HCT116 (cell line): ENCODE measurements around the gene RCAN2. TPM values are rescaled to one million over a fixed set of nuclear protein-coding genes. Genes with fewer than 3 reads are reported as not detected.

Experiments
- ATAC-seq: fragments of 200-7000 bp; cut with Tn5 transposase; 2 replicates; pipeline ENCODE4 v1.9.1; 2020; ENCODE audit warnings: mild to moderate bottlenecking, moderate library complexity
- BruUV-seq: library from RNA; stranded (reverse); fragments of 400-500 nt; replicated peaks from 2 replicates; lab custom pipeline; 2021; lab: Mats Ljungman, UMichigan
- CTCF ChIA-PET: fragments of 300-600 bp; sonication (Branson Sonifier 250); formaldehyde crosslinking; loops from one replicate; lab custom pipeline; 2021; ENCODE audit warnings: antibody characterized with exemption; lab: Charles Lee
- POLR2A ChIA-PET: fragments of 300-600, 350-600 bp; sonication (Branson Sonifier 250); formaldehyde crosslinking; loops from one replicate; lab custom pipeline; 2021; ENCODE audit warnings: antibody characterized with exemption; lab: Charles Lee
- RAD21 ChIA-PET, 2 experiments: fragments of 300-600 bp; sonication (Branson Sonifier 250); formaldehyde crosslinking; loops; one replicate each; lab custom pipeline; 2023; ENCODE audit warnings: low total read pairs in 2 of 2; ENCODE audit not compliant: uncharacterized antibody in 2 of 2, unreplicated experiment in 2 of 2, low non-redundant PET in 1 of 2; lab: Charles Lee
- DNase-seq: peaks from one replicate; pipeline ENCODE4 v3.0.0-alpha.2; 2010; ENCODE audit warnings: low read depth, low spot score
- H2AFZ ChIP-seq: fragments of 200-600 bp; shearing (Covaris generic), sonication (generic); 2 replicates; pipeline ENCODE4 v1.6.1; 2017; ENCODE audit warnings: low read depth, mixed run types, mixed read lengths, antibody characterized with exemption, low read length; ENCODE audit not compliant: poor library complexity, severe bottlenecking
- H3K27ac ChIP-seq: 2 replicates; pipeline ENCODE4 v1.5.1; 2012; ENCODE audit warnings: low read depth, low read length
- H3K27me3 ChIP-seq: fragments of 200-600 bp; sonication (generic); 2 replicates; pipeline ENCODE4 v1.6.1; 2016; ENCODE audit warnings: mixed run types, low read length, mixed read lengths; ENCODE audit not compliant: insufficient read depth
- H3K36me3 ChIP-seq, 2 experiments: fragments of 200-500 bp in 1 of 2; fragments of 200-600 bp in 1 of 2; sonication (Bioruptor generic) in 1 of 2; sonication (generic) in 1 of 2; 2 replicates each; pipeline versions ENCODE4 v1.5.1 to v1.6.1; 2014 to 2016; ENCODE audit warnings: low read length in 2 of 2, inconsistent platforms in 1 of 2, mixed read lengths in 1 of 2, mixed run types in 1 of 2; ENCODE audit not compliant: insufficient read depth in 2 of 2, control insufficient read depth in 1 of 2
- H3K4me1 ChIP-seq, 2 experiments: fragments of 200-600 bp in 1 of 2; sonication (generic) in 1 of 2; 2 replicates each; pipeline versions ENCODE4 v1.5.1 to v1.6.1; 2012 to 2017; ENCODE audit warnings: low read length in 2 of 2, inconsistent platforms in 1 of 2, mild to moderate bottlenecking in 1 of 2, mixed read lengths in 1 of 2, mixed run types in 1 of 2, moderate library complexity in 1 of 2; ENCODE audit not compliant: insufficient read depth in 2 of 2, control insufficient read depth in 1 of 2
- H3K4me2 ChIP-seq: fragments of 200-600 bp; sonication (generic); 2 replicates; pipeline ENCODE4 v1.6.1; 2017; ENCODE audit warnings: mixed run types, low read length, mixed read lengths
- H3K4me3 ChIP-seq, 2 experiments: fragments of 200-600 bp in 1 of 2; sonication (generic) in 1 of 2; replicated peaks in 1 of 2; 2 replicates each; pipeline ENCODE4 v1.5.1; 2011 to 2016; ENCODE audit warnings: low read length in 2 of 2, control low read depth in 1 of 2, low read depth in 1 of 2, mild to moderate bottlenecking in 1 of 2, mixed read lengths in 1 of 2, mixed run types in 1 of 2
- H3K79me2 ChIP-seq: fragments of 200-600 bp; sonication (generic); 2 replicates; pipeline ENCODE4 v1.6.1; 2017; ENCODE audit warnings: mild to moderate bottlenecking, mixed run types, low read length, moderate library complexity, mixed read lengths; ENCODE audit not compliant: insufficient read depth
- H3K9ac ChIP-seq: fragments of 200-600 bp; sonication (generic); 2 replicates; pipeline ENCODE4 v1.6.1; 2016; ENCODE audit warnings: low read length, mixed read lengths
- H3K9me2 ChIP-seq: fragments of 200-600 bp; sonication (generic), shearing (Covaris generic); 2 replicates; pipeline ENCODE4 v1.6.1; 2017; ENCODE audit warnings: mixed run types, mild to moderate bottlenecking, moderate library complexity; ENCODE audit not compliant: insufficient read depth
- H3K9me3 ChIP-seq, 2 experiments: fragments of 200-500 bp in 1 of 2; fragments of 200-600 bp in 1 of 2; sonication (Bioruptor generic) in 1 of 2; sonication (generic) in 1 of 2; 2 replicates each; pipeline ENCODE4 v1.6.1; 2014 to 2017; ENCODE audit warnings: low read length in 2 of 2, mixed read lengths in 2 of 2, inconsistent platforms in 1 of 2, low read depth in 1 of 2, mild to moderate bottlenecking in 1 of 2, mixed run types in 1 of 2, moderate library complexity in 1 of 2; ENCODE audit not compliant: control insufficient read depth in 1 of 2, insufficient read depth in 1 of 2
- H4K20me1 ChIP-seq: fragments of 200-600 bp; sonication (generic), shearing (Covaris generic); 2 replicates; pipeline ENCODE4 v1.6.1; 2017; ENCODE audit warnings: mixed run types, mild to moderate bottlenecking, moderate library complexity; ENCODE audit not compliant: insufficient read depth
- CBX3 ChIP-seq: IDR thresholded peaks from 2 replicates; pipeline ENCODE4 v1.6.1; 2012; ENCODE audit warnings: low read depth
- CEBPB ChIP-seq: IDR thresholded peaks from 2 replicates; pipeline ENCODE4 v1.6.1; 2012; ENCODE audit warnings: low read depth
- EZH2 ChIP-seq: fragments of 200-600 bp; sonication (generic); IDR thresholded peaks from 2 replicates; pipeline ENCODE4 v1.6.1; 2017; ENCODE audit warnings: antibody characterized with exemption, mixed run types
- EZH2phosphoT487 ChIP-seq: fragments of 200-600 bp; IDR thresholded peaks from 2 replicates; pipeline ENCODE4 v1.6.1; 2018; ENCODE audit warnings: antibody characterized with exemption, borderline replicate concordance
- FOSL1 ChIP-seq: IDR thresholded peaks from 2 replicates; pipeline ENCODE4 v1.6.1; 2012; ENCODE audit warnings: low read depth
- POLR2A ChIP-seq: IDR thresholded peaks from 2 replicates; pipeline ENCODE4 v1.7.0; 2011; ENCODE audit warnings: borderline replicate concordance; ENCODE audit not compliant: insufficient read depth, insufficient read length; ENCODE audit errors: extremely low read depth
- POLR2AphosphoS5 ChIP-seq: IDR thresholded peaks from 2 replicates; pipeline ENCODE4 v1.6.1; 2011; ENCODE audit warnings: mild to moderate bottlenecking, low read depth, low read length, moderate library complexity
- RAD21 ChIP-seq: IDR thresholded peaks from 2 replicates; pipeline ENCODE4 v1.6.1; 2012; ENCODE audit warnings: low read depth, mild to moderate bottlenecking
- SIN3A ChIP-seq: IDR thresholded peaks from 2 replicates; pipeline ENCODE4 v1.6.1; 2012; ENCODE audit warnings: low read depth
- TCF7L2 ChIP-seq: IDR thresholded peaks from 2 replicates; pipeline ENCODE4 v1.7.0; 2011; ENCODE audit warnings: borderline replicate concordance, inconsistent platforms; ENCODE audit not compliant: insufficient read depth, insufficient read length; ENCODE audit errors: extremely low read depth
- ZNF274 ChIP-seq: fragments of 200-500 bp; sonication (Bioruptor generic); IDR thresholded peaks from 2 replicates; pipeline ENCODE4 v1.6.1; 2014; ENCODE audit warnings: mild to moderate bottlenecking, low read depth, low read length, inconsistent platforms
- intact Hi-C: fragments of 100-400 bp; cut with micrococcal nuclease; formaldehyde crosslinking; loops from 2 replicates; pipeline ENCODE4 v1.10.0; 2022
- total RNA-seq: library from RNA; stranded (reverse); gene quantifications from one replicate; pipeline ENCODE4 v1.2.1, GENCODE V29; 2021; ENCODE audit not compliant: unreplicated experiment
- TF ChIP-seq, protein P1 (sequence below): IDR thresholded peaks from 2 replicates; pipeline ENCODE4 v1.6.1; 2012
- TF ChIP-seq, protein P2 (sequence below), 3 experiments: fragments of 200-600 bp in 1 of 3; sonication (generic) in 1 of 3; IDR thresholded peaks in 2 of 3; conservative IDR thresholded peaks in 1 of 3; 2 replicates each; pipeline ENCODE4 v1.5.1; 2012 to 2017; ENCODE audit warnings: low read depth in 2 of 3, low read length in 2 of 3, antibody characterized with exemption in 1 of 3, borderline replicate concordance in 1 of 3, control low read depth in 1 of 3, mild to moderate bottlenecking in 1 of 3, mixed read lengths in 1 of 3, mixed run types in 1 of 3, moderate library complexity in 1 of 3; ENCODE audit not compliant: insufficient read depth in 1 of 3

Gene RCAN2
- total RNA-seq, 1 experiment from 2014 or later = 0.57 TPM

DNA sequence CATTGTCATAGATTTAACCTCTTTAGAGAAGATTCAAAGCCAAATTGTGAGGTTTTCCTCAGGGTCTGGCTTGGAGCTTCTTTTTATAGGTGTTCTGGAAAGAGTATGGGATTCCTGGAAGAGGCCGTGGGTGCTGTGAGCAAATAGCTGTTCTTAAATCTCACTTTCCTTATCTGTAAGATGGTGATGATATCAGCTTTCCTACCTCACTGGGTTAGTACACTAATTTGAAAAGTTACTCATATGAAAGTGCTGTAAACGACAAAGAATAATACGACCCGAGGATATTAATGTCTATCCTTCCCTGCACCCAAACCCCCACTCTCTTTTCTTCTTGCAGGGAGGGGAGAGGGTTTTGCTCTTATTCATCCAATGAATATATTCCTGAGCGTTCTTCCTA lies 203.6 kb downstream of the RCAN2 start:
- ATAC-seq (no peak), DNase-seq (no peak)
- RAD21 ChIA-PET = no interaction called here
- H3K4me2 ChIP-seq = no peak overlapping the region
- CTCF ChIA-PET = no interaction called here
- H3K79me2 ChIP-seq = no peaks in the 10 kb centered on the region
- no peak overlapping the region for H3K4me3 ChIP-seq
- POLR2A ChIA-PET = no interaction called here
- H3K36me3 ChIP-seq = no peaks in the 10 kb centered on the region
- intact Hi-C loops = no loop called here
- H3K27me3 ChIP-seq = no peaks in the 10 kb centered on the region
- H3K27ac ChIP-seq = no peak overlapping the region
- no peaks in the 10 kb centered on the region for H3K4me1 ChIP-seq
- TF ChIP-seq, protein P1, sequence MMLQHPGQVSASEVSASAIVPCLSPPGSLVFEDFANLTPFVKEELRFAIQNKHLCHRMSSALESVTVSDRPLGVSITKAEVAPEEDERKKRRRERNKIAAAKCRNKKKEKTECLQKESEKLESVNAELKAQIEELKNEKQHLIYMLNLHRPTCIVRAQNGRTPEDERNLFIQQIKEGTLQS = no peak
- TF ChIP-seq SIN3A (no peak), POLR2AphosphoS5 (no peak), TCF7L2 (no peak), EZH2 (no peak), POLR2A (no peak), CBX3 (no peak), FOSL1 (no peak), ZNF274 (no peak), EZH2phosphoT487 (no peak), CEBPB (no peak), RAD21 (no peak)
- TF ChIP-seq, protein P2, sequence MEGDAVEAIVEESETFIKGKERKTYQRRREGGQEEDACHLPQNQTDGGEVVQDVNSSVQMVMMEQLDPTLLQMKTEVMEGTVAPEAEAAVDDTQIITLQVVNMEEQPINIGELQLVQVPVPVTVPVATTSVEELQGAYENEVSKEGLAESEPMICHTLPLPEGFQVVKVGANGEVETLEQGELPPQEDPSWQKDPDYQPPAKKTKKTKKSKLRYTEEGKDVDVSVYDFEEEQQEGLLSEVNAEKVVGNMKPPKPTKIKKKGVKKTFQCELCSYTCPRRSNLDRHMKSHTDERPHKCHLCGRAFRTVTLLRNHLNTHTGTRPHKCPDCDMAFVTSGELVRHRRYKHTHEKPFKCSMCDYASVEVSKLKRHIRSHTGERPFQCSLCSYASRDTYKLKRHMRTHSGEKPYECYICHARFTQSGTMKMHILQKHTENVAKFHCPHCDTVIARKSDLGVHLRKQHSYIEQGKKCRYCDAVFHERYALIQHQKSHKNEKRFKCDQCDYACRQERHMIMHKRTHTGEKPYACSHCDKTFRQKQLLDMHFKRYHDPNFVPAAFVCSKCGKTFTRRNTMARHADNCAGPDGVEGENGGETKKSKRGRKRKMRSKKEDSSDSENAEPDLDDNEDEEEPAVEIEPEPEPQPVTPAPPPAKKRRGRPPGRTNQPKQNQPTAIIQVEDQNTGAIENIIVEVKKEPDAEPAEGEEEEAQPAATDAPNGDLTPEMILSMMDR (IDR thresholded peaks at IDR 0.05 in 2 of 3, conservative IDR thresholded peaks at IDR 0.05 in 1 of 3; ENCODE audit: borderline replicate concordance in 1 of 3, insufficient read depth in 1 of 3, low read depth in 2 of 3, low read length in 2 of 3) = no peak
- BruUV-seq = no TSS peak
- H3K9me3 ChIP-seq = no peaks in the 10 kb centered on the region
- no peaks in the 10 kb centered on the region for H4K20me1 ChIP-seq
- H3K9me2 ChIP-seq = no peaks in the 10 kb centered on the region
- H2AFZ ChIP-seq = no peak overlapping the region
- H3K9ac ChIP-seq = no peak overlapping the region
